Motor neuron (in vitro differentiated cells): ENCODE measurements around the gene TIMM10. TPM values are rescaled to one million over a fixed set of nuclear protein-coding genes. Genes with fewer than 3 reads are reported as not detected.

Source experiments
- ATAC-seq, 8 experiments: fragments of 200-7000 bp; cut with Tn5 transposase; replicated peaks in 6 of 8; 2 replicates each; pipeline ENCODE4 v1.8.0; 2021; ENCODE audit warnings: mild to moderate bottlenecking in 8 of 8, moderate library complexity in 8 of 8
- H3K27ac ChIP-seq, 2 donors: fragments of 250-450 bp; sonication (Bioruptor Pico); 2 replicates each; pipeline ENCODE4 v1.9.0; 2021; ENCODE audit warnings: antibody characterized with exemption in 2 of 2, mild to moderate bottlenecking in 2 of 2, moderate library complexity in 1 of 2
- H3K4me1 ChIP-seq, 2 donors: fragments of 250-450 bp; sonication (Bioruptor Pico); replicated peaks in 1 of 2; 2 replicates each; pipeline ENCODE4 v1.6.1; 2021; ENCODE audit warnings: antibody characterized with exemption in 2 of 2, mild to moderate bottlenecking in 2 of 2, moderate library complexity in 1 of 2
- H3K4me3 ChIP-seq, 5 donors: fragments of 250-450 bp; sonication (Bioruptor Pico); 2 replicates each; pipeline ENCODE4 v1.9.0; 2021; ENCODE audit warnings: antibody characterized with exemption in 5 of 5, mild to moderate bottlenecking in 5 of 5, moderate library complexity in 4 of 5
- WGBS, 10 experiments: fragments of 450-650 bp; shearing (Covaris generic); methylation state at CpG; one replicate each; pipeline ENCODE4 v1.0.0; 2022; 5-methylcytosine and 5-hydroxymethylcytosine counted together
- in situ Hi-C, 9 experiments: fragments of 400-800 bp; cut with MboI; loops; one replicate each; pipeline ENCODE4 v1.15.0; 2021; ENCODE audit warnings: low sequenced_read_pairs in 9 of 9, low pct_unique_long_range_greater_than_20kb in 2 of 9; ENCODE audit not compliant: unreplicated experiment in 9 of 9
- total RNA-seq, 8 experiments: library from RNA; unstranded; fragments of 300-600 nt; gene quantifications; 2 replicates each; pipeline versions ENCODE4 v1.2.3 to v1.2.4, GENCODE V29; 2022

The TIMM10 gene
- total RNA-seq, 8 experiments from 2014 or later, result 28.3 to 86.7 (median 58.9) TPM

DNA sequence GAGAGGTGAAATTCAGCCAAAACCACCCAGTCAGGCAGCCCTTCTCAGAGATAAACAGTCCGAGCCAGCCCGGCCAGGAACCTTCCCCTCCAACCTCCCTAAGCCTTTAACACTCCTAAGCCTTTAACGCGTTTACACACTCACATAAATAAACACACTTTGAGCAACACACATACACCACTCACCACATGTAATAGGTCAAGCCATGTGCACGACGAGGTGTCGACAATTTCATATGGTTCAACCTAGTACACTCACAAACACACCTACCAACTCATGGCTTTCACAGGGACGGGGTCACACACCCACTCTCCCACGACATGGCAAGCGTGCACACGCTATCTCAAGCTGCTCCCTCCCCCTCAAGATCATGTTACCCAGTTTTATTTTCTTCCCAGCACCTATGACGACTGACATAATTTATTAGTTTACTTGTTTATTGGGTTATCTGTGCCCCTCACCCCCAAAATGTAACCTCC, 30.5 kb downstream of the TIMM10 start:
- H3K4me1 ChIP-seq, result peaks cover 8 to 10% of the 10 kb centered on the region in 2 donors
- in situ Hi-C loops, result loop anchor here in 3 of 9 experiments (25.0 kb wide), 3 partner anchors 137 to 163 kb away; partner anchors contain the start of genes P2RX3 (in 1 of the 3), SSRP1 (in 1 of the 3) and YPEL4 (in 1 of the 3)
- peak overlapping the region in 4 of 5 donors; percentile 20 to 32 (median 27) for H3K4me3 ChIP-seq
- H3K27ac ChIP-seq, result no peak overlapping the region
- ATAC-seq, result no peak
- WGBS, 10 experiments, result 0 to 100% (median 55%) methylated on average over 1 to 7 of the region's 12 CpGs; no CpG with 5 or more reads in 1 of the 10 experiments

DNA sequence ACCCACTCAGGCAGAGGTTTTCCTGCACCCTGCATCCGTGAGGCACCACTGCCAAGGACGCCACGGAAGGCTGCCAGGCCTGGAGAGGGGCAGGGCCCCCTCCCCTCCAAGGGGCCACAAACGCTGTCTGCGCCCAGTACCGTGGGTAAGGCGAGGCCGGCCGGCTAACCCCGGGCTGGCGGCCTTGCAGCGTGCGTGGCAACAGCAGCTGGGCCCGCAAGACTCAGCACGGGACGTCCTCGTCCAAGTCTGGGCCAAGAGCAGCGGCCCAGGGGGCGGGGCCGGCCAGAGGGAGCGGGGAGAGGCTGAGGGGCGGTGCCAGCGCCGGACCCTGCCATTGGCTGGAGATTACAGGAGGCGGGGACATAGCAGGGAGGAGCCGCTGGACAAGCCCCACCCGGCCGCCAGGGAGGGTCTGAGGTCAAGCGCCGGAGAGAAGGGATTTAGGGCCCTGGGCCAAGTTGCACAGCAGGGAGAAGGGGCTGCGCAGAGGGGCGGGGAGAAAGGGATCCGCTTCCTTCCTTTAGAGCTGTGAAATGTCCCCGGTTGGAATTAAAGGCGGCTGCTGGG, 31.1 kb downstream of the TIMM10 start:
- in situ Hi-C loops, result loop anchor here in 2 of 9 experiments (25.0 kb wide), 2 partner anchors 137 to 138 kb away; partner anchors contain the start of gene YPEL4 (in 1 of the 2)

DNA sequence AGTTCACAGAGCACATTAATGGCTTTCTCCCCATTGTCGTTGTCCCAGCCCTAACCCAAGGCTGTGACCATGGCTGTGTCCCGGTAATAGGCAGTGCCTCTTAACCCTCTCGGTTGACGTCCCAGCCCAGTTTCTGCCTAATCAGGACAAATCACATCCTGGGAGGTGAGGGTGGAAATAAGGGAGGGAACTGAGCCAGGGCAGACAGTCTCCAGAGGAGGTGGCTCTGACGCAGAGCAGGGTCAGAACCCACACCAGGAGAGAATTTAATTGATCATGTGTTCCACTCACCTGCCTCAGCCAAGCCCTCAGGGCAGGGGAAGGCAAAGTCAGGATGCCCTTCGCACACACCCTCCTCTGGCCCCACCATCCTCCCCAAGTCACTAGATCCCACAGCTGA, 32.0 kb downstream of the TIMM10 start:
- H3K4me1 ChIP-seq, result peaks cover 8 to 10% of the 10 kb centered on the region in 2 donors
- 80 to 100% methylated on average over 1 of the region's 6 CpGs; no CpG with 5 or more reads in 8 of the 10 experiments for WGBS, 10 experiments
- no peak overlapping the region for H3K27ac ChIP-seq
- in situ Hi-C loops, result loop anchor here in 2 of 9 experiments (25.0 kb wide), 2 partner anchors 136 to 139 kb away; partner anchors contain the start of gene YPEL4 (in 1 of the 2)
- H3K4me3 ChIP-seq, result no peak overlapping the region
- no peak for ATAC-seq

More for the DNA sequence above, 31.1 kb downstream of the TIMM10 start:
- 0 to 30% (median 6%) methylated on average over 2 to 7 of the region's 35 CpGs; no CpG with 5 or more reads in 5 of the 10 experiments for WGBS, 10 experiments
- peak overlapping the region; percentile 11 to 32 (median 26) for H3K4me3 ChIP-seq
- H3K4me1 ChIP-seq, result peaks cover 8 to 10% of the 10 kb centered on the region in 2 donors
- ATAC-seq, result peak; percentile 98 to 100 (median 99)
- no peak overlapping the region for H3K27ac ChIP-seq

DNA sequence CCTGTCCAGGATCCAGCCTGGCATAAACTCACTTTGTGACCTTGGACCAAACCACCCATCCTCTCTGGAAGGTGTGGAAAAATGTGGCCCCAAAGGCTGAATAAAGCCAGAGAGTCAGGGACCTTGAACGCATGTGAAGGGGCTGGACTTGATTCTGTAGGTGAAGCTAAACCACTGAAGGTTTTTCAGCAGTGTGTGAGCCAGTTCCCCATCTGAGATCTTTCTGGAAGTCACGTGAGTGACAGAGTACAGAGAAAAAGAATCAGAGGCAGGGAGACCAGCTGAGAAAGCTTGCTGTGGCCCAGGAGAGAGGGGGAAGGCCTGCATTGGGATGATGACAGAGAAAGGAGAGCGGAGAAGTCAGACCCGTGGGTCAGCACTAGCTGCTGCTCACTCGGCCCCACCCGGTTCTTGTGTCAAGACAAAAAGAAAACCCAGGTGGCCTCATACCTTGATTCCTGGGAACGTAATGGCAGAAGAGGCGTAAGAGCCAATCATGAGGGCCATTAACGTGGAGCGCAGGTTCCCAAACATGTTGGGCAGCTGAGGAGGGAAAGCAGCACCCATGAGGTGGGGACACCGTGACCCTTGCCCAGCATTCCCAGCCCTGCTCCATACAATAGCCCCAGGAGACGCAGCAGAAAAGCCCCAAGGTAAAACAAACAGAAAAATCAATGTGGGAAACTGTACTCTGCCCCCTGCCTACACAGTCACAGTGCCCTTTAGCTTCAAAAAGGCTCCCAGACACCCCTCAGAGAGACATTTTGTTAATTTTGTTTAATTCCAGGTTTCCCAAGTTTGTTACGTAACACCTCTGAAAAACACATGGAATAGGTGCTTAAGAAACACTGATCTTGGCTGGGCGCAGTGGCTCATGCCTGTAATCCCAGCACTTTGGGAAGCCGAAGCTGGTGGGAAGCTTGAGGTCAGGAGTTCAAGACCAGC, 33.0 kb downstream of the TIMM10 start:
- no peak for ATAC-seq
- H3K4me1 ChIP-seq, result peaks cover 8 to 10% of the 10 kb centered on the region in 2 donors
- no peak overlapping the region for H3K27ac ChIP-seq
- WGBS, 10 experiments, result 83 to 100% (median 89%) methylated on average over 1 to 13 of the region's 15 CpGs; no CpG with 5 or more reads in 2 of the 10 experiments
- in situ Hi-C loops, result loop anchor here in 2 of 9 experiments (25.0 kb wide), 2 partner anchors 135 to 140 kb away; partner anchors contain the start of gene YPEL4 (in 1 of the 2)
- H3K4me3 ChIP-seq, result no peak overlapping the region

DNA sequence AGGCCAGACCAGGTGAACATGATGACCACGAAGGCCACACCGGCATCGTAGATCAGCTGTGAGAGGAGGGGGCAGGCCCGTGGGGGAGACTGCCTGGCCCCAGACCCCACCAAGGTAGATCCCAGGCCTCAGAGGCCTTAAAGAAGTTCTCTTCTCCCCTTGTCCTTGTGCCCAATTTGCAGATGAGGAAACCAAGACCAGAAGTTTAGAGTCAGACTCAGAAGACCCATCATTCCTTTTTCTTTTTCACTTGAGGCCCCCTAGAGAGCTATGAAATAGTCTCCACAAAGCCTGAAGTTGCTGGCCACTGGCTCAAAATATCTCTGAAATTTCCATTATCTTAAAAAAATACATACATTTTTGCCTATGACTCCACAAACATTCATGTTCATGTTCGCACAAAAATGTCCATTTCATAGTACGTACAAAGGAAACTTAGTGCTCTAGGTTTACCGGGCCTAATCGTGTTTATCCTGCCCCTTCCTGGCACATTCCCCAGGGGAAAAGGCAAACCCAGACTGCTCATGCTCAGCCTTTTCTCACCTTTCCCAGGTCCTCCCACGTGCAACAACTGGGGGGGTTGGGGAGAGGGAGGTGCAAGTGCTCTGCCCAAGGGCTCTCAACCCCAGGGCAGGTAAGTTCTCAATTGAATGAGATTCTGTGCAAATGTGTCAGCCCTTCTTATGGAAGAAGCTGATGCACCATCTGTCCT, 34.3 kb downstream of the TIMM10 start:
- H3K4me3 ChIP-seq, result no peak overlapping the region
- peaks cover 8 to 10% of the 10 kb centered on the region in 2 donors for H3K4me1 ChIP-seq
- WGBS, 10 experiments, result 74 to 89% (median 87%) methylated on average over 2 to 6 of the region's 9 CpGs; no CpG with 5 or more reads in 5 of the 10 experiments
- H3K27ac ChIP-seq, result no peak overlapping the region
- in situ Hi-C loops, result loop anchor here in 2 of 9 experiments (25.0 kb wide), 2 partner anchors 134 to 141 kb away; partner anchors contain the start of gene YPEL4 (in 1 of the 2)
- no peak for ATAC-seq

DNA sequence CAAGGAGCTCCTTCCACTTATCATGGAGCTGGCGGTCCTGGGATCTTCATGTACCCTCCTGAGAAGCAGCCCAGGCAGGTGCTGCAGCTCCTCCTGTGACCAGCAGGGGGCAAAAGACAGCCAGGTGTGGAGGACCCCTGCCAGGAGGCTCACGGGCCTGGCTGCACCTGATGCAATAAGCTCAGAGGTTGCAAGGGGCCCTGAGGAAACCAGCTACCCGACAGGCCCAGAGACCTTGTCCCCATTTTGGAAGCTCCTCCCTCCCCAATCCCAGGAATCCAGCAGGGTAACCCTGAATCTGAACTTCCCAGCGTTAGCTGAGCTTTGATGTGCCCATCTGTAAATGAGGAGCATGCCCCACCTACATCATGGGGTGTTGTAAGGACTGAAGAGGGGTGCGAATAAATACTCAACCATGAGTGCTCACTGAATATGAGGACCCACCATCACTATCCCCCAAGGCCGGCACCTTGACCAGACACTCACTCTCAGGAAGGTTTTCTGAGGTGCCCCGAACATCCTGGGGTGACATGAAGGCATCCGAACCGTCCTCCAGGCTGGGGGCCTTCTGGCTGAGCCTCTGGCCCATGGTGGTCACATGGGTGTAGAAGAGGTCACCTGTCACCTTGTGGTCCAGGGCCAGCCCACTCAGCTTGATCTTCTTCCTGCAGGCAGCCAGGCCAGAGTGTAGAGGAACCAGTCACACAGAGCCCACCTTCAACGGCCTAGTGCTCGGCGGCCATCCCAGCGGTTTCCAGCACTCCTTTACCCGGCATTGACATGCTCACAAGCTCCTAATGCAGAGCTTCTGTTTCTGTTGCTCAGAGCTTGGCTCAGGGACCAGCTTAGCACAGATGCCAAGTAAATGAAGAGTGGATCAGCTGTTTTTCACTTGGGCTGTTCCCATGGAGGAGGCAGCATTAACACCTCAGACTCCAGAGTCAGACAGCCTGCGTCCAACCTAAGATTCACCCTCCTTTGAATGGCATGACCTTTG, 36.7 kb downstream of the TIMM10 start:
- peak in 7 of 8 experiments; percentile 21 to 88 (median 55) for ATAC-seq
- H3K4me3 ChIP-seq, result no peak overlapping the region

DNA sequence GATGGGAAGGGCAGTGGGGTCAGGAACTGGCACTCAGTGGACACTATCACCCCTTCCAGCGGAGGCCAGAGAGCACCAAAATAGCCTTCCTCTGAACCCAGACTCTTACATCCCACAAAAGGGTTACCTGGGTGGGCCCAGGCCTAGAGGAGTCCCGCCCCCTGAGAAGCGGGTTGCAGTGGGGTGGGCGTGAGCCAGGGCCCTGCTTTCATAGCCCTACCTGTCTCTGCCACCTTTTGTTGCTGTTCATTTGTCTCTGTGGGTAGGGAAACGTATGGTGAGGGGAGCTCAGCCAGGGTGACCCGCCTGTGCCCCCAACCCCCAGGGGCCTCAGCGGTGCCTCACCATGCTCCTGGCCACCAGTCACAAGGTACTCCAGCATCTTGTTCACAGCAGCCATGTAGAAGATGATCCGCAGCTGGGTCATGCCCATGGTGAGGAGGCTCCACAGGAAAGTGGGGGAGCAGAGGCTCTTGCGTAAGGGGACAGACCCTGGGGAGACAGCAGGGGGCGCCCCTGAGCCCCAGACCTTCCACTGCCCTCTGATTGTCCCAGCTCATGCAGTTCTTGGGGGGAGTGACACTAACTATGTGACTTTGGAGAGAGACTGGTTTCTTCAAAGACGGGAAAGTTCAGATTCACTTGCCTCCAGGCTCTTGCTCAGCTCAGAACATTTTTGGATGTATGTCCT, 39.0 kb downstream of the TIMM10 start:
- peak in 3 of 8 experiments; percentile 63 to 79 (median 78) for ATAC-seq
- Histone ChIP-seq H3K4me1 (peaks cover 6 to 11% of the 10 kb centered on the region in 2 donors), H3K4me3 (no peak overlapping the region), H3K27ac (no peak overlapping the region)
- in situ Hi-C loops, result loop anchor here in 2 of 9 experiments (25.0 kb wide), 2 partner anchors 129 to 146 kb away; partner anchors contain the start of gene YPEL4 (in 1 of the 2)
- 60 to 100% (median 90%) methylated on average over 1 to 7 of the region's 11 CpGs; no CpG with 5 or more reads in 5 of the 10 experiments for WGBS, 10 experiments

More for the DNA sequence above, 36.7 kb downstream of the TIMM10 start:
- Histone ChIP-seq H3K27ac (no peak overlapping the region), H3K4me1 (peaks cover 1 to 2% of the 10 kb centered on the region in 2 donors)
- in situ Hi-C loops, result loop anchor here in 2 of 9 experiments (25.0 kb wide), 2 partner anchors 132 to 143 kb away; partner anchors contain the start of gene YPEL4 (in 1 of the 2)
- WGBS, 10 experiments, result 23 to 97% (median 90%) methylated on average over 3 to 7 of the region's 15 CpGs; no CpG with 5 or more reads in 3 of the 10 experiments

DNA sequence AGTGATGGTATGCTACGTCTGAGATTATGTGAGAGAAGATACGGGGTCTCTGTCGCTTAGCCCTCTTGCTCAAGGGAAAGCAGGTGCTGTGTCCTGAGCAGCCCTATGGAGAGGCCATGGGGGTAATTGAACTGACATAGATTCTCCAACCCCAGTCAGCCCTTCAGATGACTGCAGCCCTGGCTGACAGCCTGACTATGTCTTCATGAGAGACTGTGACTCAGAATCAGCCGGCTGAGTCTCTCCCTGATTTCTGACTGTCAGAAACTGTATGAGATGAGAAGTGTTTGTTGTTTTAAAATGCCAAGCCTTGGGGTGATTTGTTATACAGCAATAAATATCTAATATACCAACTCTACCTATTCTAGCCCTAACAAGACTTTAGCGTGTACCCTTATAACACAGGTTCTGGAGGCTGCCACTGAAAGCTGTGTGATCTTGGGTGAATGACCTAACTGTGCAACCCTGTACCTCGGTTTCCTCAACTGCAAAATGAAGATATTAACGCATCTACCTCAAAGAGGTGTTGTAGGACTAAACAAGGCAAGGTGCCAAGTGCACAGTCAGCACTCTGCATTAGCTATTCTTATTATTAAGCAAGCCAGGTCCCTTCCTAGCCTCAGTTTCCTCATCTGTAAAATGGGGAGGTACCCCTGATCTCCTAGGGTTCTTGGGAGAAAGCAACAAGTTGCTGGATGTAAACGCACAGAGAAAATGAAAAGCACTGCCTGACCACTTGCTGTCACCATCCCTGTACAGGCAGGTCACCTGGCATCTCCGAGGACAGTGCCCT, 39.9 kb downstream of the TIMM10 start:
- Histone ChIP-seq H3K4me1 (peaks cover 6 to 10% of the 10 kb centered on the region in 2 donors), H3K4me3 (no peak overlapping the region), H3K27ac (no peak overlapping the region)
- ATAC-seq, result peak in 1 of 8 experiments; percentile 26
- in situ Hi-C loops, result loop anchor here in 2 of 9 experiments (25.0 kb wide), 2 partner anchors 128 to 147 kb away; partner anchors contain the start of gene YPEL4 (in 1 of the 2)
- 20 to 100% (median 86%) methylated on average over 1 to 7 of the region's 9 CpGs for WGBS, 10 experiments

DNA sequence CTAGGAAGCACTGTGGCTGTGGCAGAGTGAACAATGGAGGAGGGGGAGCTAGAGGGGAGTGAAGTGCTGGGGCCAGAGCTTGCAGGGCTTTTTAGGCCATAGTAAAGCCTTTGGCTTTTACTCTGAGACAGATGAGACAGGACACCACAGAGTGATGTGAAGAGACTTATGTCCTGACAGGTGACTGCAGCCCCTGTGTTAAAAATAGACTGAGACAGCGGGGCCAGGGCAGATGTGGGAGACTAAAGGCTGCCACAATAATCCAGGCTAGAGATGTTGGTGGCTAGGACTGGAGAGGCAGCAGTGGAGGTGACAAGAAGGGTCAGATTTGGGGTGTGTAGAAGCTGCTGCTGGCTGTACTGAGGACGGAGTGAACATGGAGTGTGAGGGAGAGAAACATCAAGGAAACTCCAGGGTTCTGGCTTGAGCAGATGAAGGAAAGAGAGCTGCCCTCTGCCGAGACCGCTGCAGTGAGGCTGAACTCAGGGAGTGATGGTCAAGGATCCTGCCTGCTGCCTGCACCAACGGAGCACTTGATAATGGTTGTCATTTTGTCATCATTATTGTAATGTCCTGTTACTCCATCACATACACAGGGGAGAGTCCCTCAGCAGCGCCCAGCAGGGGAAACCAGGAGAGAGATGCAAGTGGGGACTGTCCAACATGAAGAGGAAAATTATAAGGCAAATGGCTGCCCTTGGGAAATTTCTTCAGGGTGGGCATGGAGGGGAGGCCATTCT, 42.5 kb downstream of the TIMM10 start:
- no peak overlapping the region for H3K27ac ChIP-seq
- H3K4me1 ChIP-seq, result peaks cover 8 to 13% of the 10 kb centered on the region in 2 donors
- in situ Hi-C loops, result loop anchor here in 2 of 9 experiments (25.0 kb wide), 2 partner anchors 126 to 149 kb away; partner anchors contain the start of gene YPEL4 (in 1 of the 2)
- H3K4me3 ChIP-seq, result no peak overlapping the region
- ATAC-seq, result peak in 5 of 8 experiments; percentile 47 to 83 (median 58)
- 40 to 100% (median 76%) methylated on average over 1 to 4 of the region's 6 CpGs; no CpG with 5 or more reads in 2 of the 10 experiments for WGBS, 10 experiments
